ENCODE measurements around the gene CCDC66. TPM values are rescaled to one million over a fixed set of nuclear protein-coding genes. Genes with fewer than 3 reads are reported as not detected.
"Not testable (repeated sequence)": the region's sequence is repeated elsewhere in the genome, so short reads cannot be mapped to it uniquely, and the experiment has no call there.

CCDC66 gene
- total RNA-seq, 1 donor from 2014 or later = 12.6 TPM

DNA sequence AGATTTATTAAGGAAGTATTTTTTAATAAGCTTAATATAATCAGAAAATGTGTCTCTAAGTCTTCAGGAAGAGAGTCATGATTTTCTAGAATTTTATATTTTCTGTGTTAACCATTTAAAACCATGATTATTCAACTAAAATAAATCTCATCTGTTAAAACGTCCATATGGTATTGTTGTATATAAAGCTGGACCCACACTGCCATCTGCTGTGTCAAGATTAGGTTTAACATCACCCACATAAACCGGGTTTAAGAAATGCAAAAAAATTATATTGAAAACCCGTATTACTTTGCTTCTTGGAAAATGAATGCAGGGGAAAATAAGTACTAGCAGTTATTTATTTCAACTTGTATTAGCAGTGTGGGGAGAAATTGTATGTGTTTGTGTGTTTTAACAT, 9.5 kb upstream of the CCDC66 start:
- Mint-ChIP-seq H3K36me3 (ENCODE audit: low read depth) (peaks cover 3% of the 10 kb centered on the region), H3K9me3 (ENCODE audit: low read depth) (no peaks in the 10 kb centered on the region), H3K4me3 (ENCODE audit: unreplicated experiment) (no peak overlapping the region), H3K27me3 (ENCODE audit: low read depth) (peaks cover 48% of the 10 kb centered on the region), H3K27ac (ENCODE audit: unreplicated experiment) (no peak overlapping the region), H3K4me1 (ENCODE audit: low read depth) (no peaks in the 10 kb centered on the region)
- TF ChIP-seq, protein P1, sequence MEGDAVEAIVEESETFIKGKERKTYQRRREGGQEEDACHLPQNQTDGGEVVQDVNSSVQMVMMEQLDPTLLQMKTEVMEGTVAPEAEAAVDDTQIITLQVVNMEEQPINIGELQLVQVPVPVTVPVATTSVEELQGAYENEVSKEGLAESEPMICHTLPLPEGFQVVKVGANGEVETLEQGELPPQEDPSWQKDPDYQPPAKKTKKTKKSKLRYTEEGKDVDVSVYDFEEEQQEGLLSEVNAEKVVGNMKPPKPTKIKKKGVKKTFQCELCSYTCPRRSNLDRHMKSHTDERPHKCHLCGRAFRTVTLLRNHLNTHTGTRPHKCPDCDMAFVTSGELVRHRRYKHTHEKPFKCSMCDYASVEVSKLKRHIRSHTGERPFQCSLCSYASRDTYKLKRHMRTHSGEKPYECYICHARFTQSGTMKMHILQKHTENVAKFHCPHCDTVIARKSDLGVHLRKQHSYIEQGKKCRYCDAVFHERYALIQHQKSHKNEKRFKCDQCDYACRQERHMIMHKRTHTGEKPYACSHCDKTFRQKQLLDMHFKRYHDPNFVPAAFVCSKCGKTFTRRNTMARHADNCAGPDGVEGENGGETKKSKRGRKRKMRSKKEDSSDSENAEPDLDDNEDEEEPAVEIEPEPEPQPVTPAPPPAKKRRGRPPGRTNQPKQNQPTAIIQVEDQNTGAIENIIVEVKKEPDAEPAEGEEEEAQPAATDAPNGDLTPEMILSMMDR (IDR thresholded peaks at IDR 0.05) = peak; percentile 65
- DNase-seq (ENCODE audit: low spot score) = no peak

DNA sequence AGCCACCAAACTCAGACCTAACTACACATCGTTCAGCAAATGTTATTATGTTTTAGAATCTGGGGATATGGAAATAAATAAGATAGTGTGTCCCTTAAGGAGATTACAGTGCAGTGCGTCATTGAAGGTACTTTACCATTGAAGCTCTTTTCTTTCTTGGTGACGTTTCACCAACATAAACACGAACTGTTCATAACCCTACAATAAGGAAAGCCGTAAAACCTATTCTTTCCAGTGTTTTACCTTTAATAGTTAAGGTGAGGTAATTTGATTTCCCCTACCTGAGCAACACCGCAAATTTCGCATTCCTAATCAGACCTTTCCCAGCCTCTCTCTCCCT, 826 bp downstream of the CCDC66 start:
- TF ChIP-seq, protein P1 (IDR thresholded peaks at IDR 0.05) = peak; percentile 46
- peaks cover 9% of the 10 kb centered on the region for H3K36me3 Mint-ChIP-seq (ENCODE audit: low read depth)
- peaks cover 18% of the 10 kb centered on the region for H3K4me1 Mint-ChIP-seq (ENCODE audit: low read depth)
- peaks cover 15% of the 10 kb centered on the region for H3K27me3 Mint-ChIP-seq (ENCODE audit: low read depth)
- H3K9me3 Mint-ChIP-seq (ENCODE audit: low read depth) = no peaks in the 10 kb centered on the region
- H3K27ac Mint-ChIP-seq (ENCODE audit: unreplicated experiment) = peak overlapping the region; percentile 98
- no peak for DNase-seq (ENCODE audit: low spot score)
- peak overlapping the region; percentile 95 for H3K4me3 Mint-ChIP-seq (ENCODE audit: unreplicated experiment)

DNA sequence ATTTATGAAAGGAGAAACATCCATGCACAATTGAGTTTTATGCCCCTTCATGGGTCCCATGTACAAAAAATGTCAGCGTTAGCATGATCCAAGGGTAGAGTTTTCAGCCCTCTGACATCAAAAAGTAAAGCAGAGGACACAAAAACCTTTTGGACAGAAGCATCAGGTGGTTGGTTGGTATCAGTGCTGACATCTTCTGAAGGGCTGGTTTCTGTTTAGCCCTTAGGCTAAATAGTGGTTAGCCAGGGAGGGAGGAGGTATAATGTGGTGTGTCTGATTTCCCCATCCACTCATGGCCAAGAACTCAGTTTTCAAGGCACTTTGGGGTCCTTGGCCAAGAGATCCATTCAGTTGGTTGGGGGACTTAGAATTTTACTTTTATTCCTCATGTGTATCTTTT, 16.5 kb downstream of the CCDC66 start:
- no peak overlapping the region for H3K27ac Mint-ChIP-seq (ENCODE audit: unreplicated experiment)
- no peak for DNase-seq (ENCODE audit: low spot score)
- TF ChIP-seq, protein P1 (IDR thresholded peaks at IDR 0.05) = no peak
- H3K27me3 Mint-ChIP-seq (ENCODE audit: low read depth) = no peaks in the 10 kb centered on the region
- peaks cover 9% of the 10 kb centered on the region for H3K9me3 Mint-ChIP-seq (ENCODE audit: low read depth)
- peaks cover 31% of the 10 kb centered on the region for H3K36me3 Mint-ChIP-seq (ENCODE audit: low read depth)
- no peaks in the 10 kb centered on the region for H3K4me1 Mint-ChIP-seq (ENCODE audit: low read depth)
- no peak overlapping the region for H3K4me3 Mint-ChIP-seq (ENCODE audit: unreplicated experiment)

GRCh38 chr3:56581941-56582340, 25.0 kb downstream of the CCDC66 start:
- Mint-ChIP-seq H3K36me3 (ENCODE audit: low read depth) (peaks cover 21% of the 10 kb centered on the region), H3K9me3 (ENCODE audit: low read depth) (peaks cover 22% of the 10 kb centered on the region)
- not testable (repeated sequence) for DNase-seq (ENCODE audit: low spot score); H3K4me3 Mint-ChIP-seq (ENCODE audit: unreplicated experiment); H3K27ac Mint-ChIP-seq (ENCODE audit: unreplicated experiment); H3K27me3 Mint-ChIP-seq (ENCODE audit: low read depth); H3K4me1 Mint-ChIP-seq (ENCODE audit: low read depth)

DNA sequence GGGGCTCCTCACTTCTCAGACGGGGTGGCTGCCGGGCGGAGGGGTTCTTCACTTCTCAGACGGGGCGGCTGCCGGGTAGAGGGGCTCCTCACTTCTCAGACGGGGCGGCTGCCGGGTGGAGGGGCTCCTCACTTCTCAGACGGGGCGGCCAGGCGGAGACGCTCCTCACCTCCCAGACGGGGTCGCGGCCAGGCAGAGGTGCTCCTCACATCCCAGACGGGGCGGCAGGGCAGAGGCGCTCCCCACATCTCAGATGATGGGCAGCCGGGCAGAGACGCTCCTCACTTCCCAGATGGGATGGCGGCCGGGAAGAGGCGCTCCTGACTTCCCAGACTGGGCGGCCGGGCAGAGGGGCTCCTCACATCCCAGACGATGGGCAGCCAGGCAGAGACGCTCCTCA, 27.3 kb downstream of the CCDC66 start:
- H3K4me3 Mint-ChIP-seq (ENCODE audit: unreplicated experiment); H3K4me1 Mint-ChIP-seq (ENCODE audit: low read depth); H3K27ac Mint-ChIP-seq (ENCODE audit: unreplicated experiment); DNase-seq (ENCODE audit: low spot score); H3K27me3 Mint-ChIP-seq (ENCODE audit: low read depth): not testable (repeated sequence)
- Mint-ChIP-seq H3K36me3 (ENCODE audit: low read depth) (peaks cover 16% of the 10 kb centered on the region), H3K9me3 (ENCODE audit: low read depth) (peaks cover 12% of the 10 kb centered on the region)

- DNase-seq (ENCODE audit: low spot score) = no peak
- Mint-ChIP-seq H3K4me1 (ENCODE audit: low read depth) (peaks cover 14% of the 10 kb centered on the region), H3K4me3 (ENCODE audit: unreplicated experiment) (no peak overlapping the region), H3K9me3 (ENCODE audit: low read depth) (no peaks in the 10 kb centered on the region), H3K27me3 (ENCODE audit: low read depth) (no peaks in the 10 kb centered on the region), H3K27ac (ENCODE audit: unreplicated experiment) (peak overlapping the region; percentile 23), H3K36me3 (ENCODE audit: low read depth) (peaks cover 11% of the 10 kb centered on the region)
- TF ChIP-seq, protein P1 (IDR thresholded peaks at IDR 0.05) = no peak
These were observed 33.8 kb downstream of the CCDC66 start for GRCh38 chr3:56590814-56591213.
